HG03378 (cell line): Measurements from ENCODE around the gene PNKD.

Experiments used
- ATAC-seq: cut with Tn5 transposase; IDR thresholded peaks from one replicate; pipeline ENCODE4 v1.9.1; 2021; ENCODE audit warnings: mild to moderate bottlenecking, moderate library complexity; ENCODE audit not compliant: unreplicated experiment

The PNKD gene

DNA sequence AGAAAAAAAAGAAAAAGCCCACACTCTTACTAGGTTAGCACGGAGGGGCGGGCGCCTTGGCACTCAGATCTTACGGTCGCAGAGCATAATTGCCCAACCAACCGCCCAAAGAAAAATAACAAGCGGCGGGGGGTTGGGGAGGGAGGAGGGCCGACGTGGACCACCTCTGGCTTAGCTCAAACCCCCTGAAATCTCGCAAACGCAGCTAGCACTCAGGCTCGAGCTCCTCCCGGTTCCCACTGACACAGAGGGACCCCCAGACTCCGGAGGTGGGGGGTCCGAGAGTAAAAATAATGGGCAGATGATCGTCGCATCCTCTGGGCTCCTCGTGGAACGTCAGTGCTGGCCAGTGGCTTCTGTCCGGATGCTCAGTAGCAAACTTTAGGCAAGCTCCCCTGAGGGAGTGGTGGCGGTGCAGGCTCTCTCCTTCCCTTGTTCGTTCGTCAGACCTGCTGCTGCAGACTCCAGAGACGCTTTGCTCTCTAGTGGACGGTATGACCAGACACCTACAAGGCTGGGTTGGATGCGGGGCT, 98.4 kb downstream of the PNKD start:
- ATAC-seq, result no peak

DNA sequence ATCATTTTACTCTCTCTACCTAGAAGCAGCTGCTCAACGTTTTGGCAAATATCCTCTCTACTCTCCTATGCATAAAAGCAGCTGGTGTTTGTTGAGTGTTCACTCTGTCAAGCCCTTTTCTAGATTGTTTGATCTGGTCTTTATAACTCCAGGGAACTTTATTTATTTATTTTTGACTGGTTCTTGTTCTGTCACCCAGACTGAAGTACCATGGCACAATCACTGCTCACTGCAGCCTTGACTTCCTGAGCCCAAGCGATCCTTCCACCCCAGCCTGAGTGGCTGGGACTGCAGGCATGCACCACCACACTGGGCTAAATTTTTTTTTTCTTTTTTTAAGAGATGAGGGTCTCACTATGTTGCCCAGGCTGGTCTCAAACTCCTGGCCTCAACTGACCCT, 99.0 kb downstream of the PNKD start:
- no peak for ATAC-seq

DNA sequence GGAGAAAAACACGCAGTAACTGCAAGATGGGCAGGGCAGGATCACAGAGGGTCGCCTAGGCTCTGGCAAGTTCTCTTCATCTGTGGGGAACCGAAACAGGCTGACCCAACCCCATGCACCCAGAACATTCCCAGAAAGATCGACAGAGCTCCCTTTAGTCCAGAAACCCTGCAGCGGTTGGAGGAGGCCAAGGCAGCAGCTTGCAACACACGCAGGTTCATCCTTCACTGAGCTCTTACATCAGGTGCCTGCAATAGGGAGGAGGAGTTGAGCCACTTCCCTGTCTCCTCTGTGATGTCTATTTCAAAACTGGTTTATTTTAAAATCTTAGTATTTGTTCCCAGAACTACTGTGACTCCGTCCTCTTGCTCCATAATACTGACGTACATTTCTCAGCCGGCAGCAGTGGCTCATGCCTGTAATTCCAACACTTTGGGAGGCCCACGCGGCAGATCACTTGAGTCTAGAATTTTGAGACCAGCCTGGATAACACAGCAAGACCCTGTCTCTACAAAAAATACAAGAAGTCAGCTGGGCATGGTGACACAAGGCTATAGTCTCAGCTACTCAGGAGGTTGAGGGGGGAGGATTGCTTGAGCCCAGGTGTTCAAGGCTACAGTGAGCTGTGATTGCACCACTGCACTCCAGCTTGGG, 100.2 kb downstream of the PNKD start:
- ATAC-seq, result no peak

DNA sequence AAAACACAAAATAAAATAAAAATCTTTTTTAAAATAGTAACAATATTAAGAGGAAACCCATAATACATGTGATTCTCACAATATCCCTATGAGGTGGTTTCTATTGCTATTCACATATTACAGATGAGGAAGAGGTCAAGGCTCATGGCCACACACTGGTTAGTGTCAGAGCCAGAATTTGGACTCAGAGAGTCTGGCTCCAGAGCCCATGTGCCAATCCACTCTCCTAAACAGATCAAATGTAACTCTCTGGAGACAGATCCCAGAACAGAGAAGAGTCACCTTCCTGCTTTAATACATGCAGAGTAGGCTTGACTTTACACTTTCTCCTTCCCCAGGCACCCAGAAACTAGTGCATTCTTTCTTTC, 101.6 kb downstream of the PNKD start:
- ATAC-seq, result no peak

DNA sequence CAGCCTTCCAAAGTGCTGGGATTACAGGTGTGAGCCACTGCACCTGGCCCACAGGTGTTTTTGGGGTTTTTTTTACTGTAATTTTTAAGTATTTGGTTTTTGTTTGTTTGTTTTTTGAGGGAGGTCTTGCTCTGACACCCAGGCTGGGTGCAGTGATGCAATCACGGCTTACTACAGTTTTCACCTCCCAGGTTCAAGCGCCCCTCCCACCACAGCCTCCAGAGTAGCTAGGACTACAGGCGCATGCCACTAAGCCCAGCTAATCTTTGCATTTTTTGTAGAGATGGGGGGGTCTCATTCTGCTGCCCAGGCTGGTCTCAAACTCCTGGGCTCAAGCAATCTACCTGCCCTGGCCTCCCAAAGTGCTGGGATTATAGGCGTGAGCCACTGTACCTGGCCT, 104.5 kb downstream of the PNKD start:
- ATAC-seq, result no peak

DNA sequence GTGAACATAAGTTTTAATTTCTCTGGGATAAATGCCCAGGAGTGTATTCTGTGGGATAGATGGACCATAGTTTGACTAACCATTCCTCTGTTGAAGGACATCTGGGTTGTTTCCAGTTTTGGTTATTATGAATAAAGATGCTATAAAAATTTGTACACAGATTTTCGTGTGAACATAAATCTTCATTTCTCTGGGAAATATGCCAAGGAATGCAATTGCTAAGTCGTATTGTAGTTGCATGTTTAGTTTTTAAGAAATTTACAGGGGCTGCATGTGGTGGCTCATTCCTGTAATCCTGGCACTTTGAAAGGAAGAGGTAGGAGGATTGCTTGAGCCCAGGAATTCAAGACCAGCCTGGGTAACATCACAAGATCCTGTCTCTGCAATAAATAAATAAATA, 104.9 kb downstream of the PNKD start:
- no peak for ATAC-seq

DNA sequence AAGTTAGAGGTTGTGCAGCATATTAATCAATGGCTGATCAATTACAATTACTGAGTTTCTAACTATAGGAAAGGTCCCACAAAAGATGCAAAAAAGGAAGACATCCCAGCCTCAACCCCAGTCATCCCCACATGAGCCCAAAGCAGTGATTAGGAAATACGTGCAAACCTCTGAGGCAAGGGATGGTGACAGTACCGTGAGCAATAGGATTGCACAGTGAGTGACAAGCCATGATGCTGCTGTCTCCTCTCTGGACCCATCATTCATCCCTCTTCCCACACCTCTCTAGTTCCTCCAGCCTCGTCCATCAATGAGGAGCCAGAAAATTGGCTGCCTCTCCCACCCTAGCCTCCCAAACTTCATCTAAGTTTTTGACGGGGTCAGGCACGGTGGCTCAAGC, 107.7 kb downstream of the PNKD start:
- ATAC-seq, result no peak

DNA sequence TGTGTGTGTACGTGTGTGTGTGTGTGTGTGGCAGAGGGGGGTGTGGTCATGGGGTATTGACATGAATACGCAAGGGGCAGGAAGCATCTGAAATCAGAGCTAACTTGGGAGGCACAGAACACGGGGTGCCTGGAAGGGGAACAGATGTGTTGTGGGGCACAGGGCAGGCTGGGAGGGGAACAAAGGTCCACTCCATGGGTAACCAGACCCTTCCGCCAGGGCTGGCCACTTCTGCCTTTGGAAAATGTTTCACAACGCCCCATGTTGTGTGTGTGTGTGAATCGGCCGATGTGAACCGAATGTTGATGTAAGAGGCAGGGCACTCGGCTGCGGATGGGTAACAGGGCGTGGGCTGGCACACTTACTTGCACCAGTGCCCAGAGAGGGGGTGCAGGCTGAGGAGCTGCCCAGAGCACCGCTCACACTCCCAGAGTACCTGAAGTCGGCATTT, 111.6 kb downstream of the PNKD start, which contains the start of gene SLC11A1:
TSS of gene SLC11A1 (plus strand) at position 358 of the 451 bp plus-strand sequence. CDS start 96 bp downstream, outside the sequence.
- no peak for ATAC-seq

DNA sequence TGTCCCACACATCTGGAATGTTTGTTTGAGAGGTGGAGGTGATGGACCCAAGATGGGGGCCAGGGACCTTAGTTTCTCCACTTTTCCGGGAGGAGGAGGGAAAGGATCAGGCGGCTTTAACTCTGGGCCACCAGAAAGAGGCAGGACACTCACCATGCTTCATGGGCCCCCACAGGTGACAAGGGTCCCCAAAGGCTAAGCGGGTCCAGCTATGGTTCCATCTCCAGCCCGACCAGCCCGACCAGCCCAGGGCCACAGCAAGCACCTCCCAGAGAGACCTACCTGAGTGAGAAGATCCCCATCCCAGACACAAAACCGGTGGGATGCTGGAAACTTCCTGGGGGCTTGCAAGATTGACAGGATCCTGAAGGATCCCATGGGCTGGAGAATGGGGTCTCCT, 112.5 kb downstream of the PNKD start:
- ATAC-seq, result no peak

DNA sequence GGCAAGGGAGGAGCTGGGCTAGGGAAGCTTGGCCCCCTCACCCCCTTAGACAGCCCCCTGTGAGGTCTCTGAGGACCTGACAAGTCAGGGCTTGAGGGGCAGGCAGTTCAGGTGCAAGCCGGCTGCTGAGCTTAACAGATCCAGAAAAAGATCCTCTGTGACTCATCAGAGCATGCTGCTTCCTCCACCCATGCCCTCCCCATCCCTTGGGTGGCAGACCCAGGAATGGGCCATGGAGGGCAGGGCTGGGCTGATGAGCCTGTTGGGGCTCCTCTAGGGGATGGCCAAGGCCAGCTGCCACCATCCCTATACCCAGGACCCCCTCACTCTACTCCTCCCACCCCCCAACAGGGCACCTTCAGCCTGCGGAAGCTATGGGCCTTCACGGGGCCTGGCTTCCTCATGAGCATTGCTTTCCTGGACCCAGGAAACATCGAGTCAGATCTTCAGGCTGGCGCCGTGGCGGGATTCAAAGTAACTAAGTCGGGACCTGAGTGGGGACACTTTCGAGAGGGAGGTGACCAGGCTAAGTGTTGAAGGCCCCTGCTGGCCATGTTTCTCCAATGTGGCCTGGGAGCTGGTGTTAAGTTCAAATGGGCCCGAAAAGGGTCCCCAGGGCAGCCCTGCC, 113.7 kb downstream of the PNKD start:
- ATAC-seq, result no peak

DNA sequence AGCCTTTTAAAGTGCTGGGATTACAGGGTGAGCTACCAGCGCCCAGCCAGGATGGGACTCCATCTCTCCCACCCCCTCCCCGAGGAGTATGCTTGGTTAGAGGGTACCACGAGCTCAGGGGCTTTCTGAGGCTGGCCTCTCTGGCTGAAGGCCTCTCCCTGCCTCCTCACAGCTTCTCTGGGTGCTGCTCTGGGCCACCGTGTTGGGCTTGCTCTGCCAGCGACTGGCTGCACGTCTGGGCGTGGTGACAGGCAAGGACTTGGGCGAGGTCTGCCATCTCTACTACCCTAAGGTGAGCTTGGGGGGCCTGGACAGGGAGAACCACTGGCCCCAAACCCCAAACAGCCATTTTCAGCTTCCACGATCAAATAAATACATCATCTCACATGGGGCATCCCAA, 114.7 kb downstream of the PNKD start:
- no peak for ATAC-seq

DNA sequence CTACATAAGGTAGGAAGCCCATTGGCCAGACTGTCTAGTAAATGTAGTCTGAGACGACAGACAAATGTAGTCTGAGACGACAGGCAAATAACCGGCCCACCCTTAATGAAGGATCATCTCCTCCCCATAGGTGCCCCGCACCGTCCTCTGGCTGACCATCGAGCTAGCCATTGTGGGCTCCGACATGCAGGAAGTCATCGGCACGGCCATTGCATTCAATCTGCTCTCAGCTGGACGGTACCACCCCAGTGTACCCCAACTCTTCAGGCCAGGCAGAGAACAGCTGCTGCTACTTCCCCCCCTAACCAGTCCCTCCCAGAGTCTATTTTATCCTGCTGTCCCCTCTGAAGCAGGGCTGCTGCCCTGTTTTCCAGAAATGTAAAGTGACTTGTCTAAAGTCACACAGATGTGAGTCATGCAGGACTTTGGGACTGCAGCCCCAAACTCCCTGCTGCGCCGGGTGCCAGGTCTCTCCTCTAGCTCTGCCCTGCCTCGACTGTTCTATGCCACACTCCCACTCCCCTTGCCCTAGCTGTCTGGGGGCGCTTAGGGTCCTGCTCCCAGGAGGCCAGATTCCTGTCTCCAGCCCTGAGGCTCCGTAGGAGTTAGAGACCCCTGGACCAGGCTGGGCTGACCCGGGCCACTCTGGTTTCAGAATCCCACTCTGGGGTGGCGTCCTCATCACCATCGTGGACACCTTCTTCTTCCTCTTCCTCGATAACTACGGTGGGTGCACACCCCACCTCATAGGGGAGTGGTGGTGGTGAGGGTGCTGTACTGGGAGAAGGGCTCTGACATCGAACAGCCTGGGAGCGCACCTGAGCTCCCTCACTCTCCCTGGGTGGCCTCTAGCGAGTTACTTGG, 116.4 kb downstream of the PNKD start:
- no peak for ATAC-seq

DNA sequence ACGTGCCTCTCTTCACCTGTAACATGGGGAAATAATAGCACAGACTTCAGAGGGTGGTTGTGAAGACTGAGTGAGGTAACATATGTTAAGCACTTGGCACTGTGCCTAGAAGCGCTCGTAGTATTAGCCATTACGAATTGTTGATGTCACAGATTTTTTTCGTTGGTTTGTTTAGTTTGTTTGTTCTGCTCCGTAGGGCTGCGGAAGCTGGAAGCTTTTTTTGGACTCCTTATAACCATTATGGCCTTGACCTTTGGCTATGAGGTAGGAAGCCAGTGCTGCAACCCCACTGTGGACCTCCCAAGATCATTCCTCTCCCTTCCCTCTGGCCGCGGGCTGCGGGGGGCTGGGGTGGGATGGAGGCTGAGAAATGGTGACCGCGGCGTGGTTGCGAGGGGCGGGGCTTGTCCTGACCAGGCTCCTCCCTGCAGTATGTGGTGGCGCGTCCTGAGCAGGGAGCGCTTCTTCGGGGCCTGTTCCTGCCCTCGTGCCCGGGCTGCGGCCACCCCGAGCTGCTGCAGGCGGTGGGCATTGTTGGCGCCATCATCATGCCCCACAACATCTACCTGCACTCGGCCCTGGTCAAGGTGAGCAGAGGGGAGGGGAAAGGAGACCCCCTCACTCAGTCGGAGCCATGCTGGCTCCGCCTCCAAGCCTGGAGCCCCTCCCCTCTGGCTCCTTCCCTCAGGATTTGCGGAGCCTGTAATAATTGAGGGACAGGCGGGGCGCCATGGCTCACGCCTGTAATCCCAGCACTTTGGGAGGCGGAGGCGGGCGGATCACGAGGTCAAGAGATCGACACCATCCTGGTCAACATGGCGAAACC, 117.3 kb downstream of the PNKD start:
- ATAC-seq, result no peak

DNA sequence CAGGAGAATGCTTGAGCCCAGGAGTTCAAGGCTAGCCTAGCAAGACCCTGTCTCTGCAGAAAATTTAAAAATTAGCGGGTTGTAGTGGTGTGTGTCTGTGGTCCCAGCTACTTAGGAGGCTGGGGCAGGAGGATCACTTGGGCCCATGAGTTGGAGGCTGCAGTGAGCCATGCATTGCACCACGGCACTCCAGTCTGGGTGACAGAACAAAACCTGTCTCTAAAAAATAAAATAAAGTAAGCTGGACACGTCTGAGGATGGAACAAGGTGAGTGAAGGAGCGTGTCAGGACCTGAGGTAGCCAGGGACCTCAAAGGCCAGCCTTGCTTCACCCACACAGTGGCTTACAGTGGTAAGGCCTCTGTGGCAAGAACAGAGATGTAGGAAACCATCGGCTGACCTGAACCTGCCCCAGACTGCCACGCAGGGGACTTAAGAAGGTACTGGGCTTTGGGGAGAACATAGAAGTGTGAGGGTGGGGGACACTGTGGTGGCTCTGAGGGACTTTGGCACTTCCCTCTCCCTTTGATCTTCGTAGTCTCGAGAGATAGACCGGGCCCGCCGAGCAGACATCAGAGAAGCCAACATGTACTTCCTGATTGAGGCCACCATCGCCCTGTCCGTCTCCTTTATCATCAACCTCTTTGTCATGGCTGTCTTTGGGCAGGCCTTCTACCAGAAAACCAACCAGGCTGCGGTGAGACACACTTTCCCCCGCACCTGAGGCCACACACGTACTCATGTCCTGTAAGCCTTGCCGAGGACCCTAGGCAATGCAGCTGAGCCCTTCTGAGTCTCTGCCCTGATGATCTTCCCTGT, 119.2 kb downstream of the PNKD start:
- no peak for ATAC-seq

DNA sequence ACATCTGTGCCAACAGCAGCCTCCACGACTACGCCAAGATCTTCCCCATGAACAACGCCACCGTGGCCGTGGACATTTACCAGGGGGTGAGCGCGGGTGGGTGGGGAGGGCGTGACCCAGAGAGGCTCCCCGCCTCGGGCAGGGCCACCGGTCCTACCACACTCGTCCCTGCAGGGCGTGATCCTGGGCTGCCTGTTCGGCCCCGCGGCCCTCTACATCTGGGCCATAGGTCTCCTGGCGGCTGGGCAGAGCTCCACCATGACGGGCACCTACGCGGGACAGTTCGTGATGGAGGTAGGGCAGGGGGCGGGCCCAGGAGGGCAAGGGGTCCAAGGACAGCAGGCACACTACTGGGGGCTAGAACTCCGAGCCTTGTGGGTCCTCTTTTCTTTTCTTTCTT, 120.9 kb downstream of the PNKD start:
- ATAC-seq, result no peak

DNA sequence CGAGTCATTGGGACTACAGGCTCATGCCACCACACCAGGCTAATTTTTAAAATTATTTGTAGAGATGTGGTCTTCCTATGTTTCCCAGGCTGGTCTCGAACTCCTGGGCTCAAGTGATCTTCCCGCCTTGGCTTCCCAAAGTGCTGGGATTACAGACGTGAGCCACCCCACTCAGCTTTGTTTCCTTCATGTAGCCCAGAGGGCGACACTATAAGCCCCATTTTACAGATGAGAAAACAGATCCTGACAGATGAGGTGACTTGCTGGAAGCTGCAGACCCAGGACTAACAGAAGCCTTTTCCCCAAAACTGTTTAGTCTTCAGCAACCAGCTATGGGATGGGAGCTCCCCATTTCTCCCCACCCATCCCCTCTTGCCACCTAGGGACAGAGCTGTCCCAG, 122.1 kb downstream of the PNKD start:
- no peak for ATAC-seq

DNA sequence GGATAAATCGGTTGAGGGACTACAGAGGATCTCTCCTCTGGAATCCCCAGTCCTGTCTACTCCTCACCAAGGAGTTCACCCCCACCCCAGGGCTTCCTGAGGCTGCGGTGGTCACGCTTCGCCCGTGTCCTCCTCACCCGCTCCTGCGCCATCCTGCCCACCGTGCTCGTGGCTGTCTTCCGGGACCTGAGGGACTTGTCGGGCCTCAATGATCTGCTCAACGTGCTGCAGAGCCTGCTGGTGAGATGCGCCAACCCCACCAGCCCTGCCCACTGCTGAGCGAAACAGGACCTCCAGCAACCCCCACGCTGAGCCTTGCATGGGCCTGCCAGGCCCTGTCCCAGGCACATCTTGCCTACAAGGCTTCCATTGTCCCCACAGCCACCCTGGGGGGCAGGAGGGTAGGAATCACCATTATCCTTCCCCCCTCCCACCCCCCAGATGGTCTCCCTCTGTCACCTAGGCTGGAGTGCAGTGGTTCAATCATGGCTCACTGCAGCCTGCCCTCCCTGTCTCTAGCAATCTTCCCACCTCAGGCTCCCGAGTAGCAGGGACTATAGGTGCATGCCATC, 122.7 kb downstream of the PNKD start:
- ATAC-seq, result no peak

DNA sequence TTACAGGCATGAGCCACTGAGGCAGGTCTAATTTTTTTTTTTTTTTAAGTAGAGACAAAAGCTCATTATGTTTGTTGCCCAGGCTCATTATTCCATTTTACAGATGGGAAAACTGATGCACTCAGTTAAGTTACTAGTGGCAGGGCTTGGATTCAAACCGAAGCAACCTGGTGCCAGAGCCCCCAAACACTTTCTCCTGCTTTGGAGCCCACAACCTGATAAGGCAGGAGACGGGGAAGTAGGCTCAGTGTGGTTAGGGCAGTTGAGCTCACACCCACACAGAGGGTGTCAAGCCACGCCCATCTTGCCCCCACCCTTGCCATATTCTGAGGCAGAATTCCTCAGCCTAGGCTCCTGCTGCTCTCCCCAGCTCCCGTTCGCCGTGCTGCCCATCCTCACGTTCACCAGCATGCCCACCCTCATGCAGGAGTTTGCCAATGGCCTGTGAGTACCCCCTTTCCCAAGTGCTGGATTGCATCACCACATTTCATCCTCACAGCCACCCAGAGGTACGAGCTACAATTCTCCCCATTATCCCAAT, 123.5 kb downstream of the PNKD start:
- ATAC-seq, result no peak
